A673 (cell line): ENCODE data around the gene DND1. TPM values are rescaled to one million over a fixed set of nuclear protein-coding genes. Genes with fewer than 3 reads are reported as not detected.
A peak's percentile ranks its signal among the peaks of the same experiment; 100 is the strongest.

Experiments used
- BruUV-seq: library from RNA; stranded (reverse); fragments of 400-500 nt; replicated peaks from 2 replicates; lab custom pipeline; 2021; lab: Mats Ljungman, UMichigan
- CTCF ChIA-PET: fragments of 300-600 bp; sonication (Branson Sonifier 250); formaldehyde crosslinking; loops from one replicate; lab custom pipeline; 2022; ENCODE audit warnings: antibody characterized with exemption; lab: Charles Lee
- POLR2A ChIA-PET: fragments of 300-600 bp; sonication (Branson Sonifier 250); formaldehyde crosslinking; loops from one replicate; lab custom pipeline; 2022; ENCODE audit warnings: antibody characterized with exemption; ENCODE audit not compliant: low non-redundant PET; lab: Charles Lee
- DNase-seq: peaks from one replicate; pipeline ENCODE4 v3.0.0-alpha.2; 2015; ENCODE audit warnings: low spot score
- H3K27ac ChIP-seq: fragments of 200-600 bp; sonication (generic); 2 replicates; pipeline ENCODE4 v1.5.1; 2016; ENCODE audit warnings: mixed run types, low read depth, mild to moderate bottlenecking, mixed read lengths, antibody characterized with exemption, low read length; ENCODE audit not compliant: poor library complexity, severe bottlenecking
- H3K27me3 ChIP-seq: fragments of 200-600 bp; sonication (generic); replicated peaks from 2 replicates; pipeline ENCODE4 v1.6.1; 2017; ENCODE audit warnings: mixed run types, low read depth, mild to moderate bottlenecking, mixed read lengths, antibody characterized with exemption, low read length; ENCODE audit not compliant: insufficient read depth, poor library complexity
- H3K36me3 ChIP-seq: fragments of 200-600 bp; sonication (generic); 2 replicates; pipeline ENCODE4 v1.6.1; 2016; ENCODE audit warnings: mixed run types, mild to moderate bottlenecking, mixed read lengths, antibody characterized with exemption, low read length; ENCODE audit not compliant: insufficient read depth, poor library complexity, severe bottlenecking
- H3K4me1 ChIP-seq: fragments of 200-600 bp; sonication (generic); 2 replicates; pipeline ENCODE4 v1.6.1; 2017; ENCODE audit warnings: mixed run types, mild to moderate bottlenecking, mixed read lengths, antibody characterized with exemption, low read length; ENCODE audit not compliant: insufficient read depth, poor library complexity, severe bottlenecking
- H3K4me3 ChIP-seq: fragments of 200-600 bp; sonication (generic); 2 replicates; pipeline ENCODE4 v1.5.1; 2016; ENCODE audit warnings: low read depth, mixed run types, mild to moderate bottlenecking, mixed read lengths, low read length; ENCODE audit not compliant: poor library complexity, severe bottlenecking
- H3K9me3 ChIP-seq: fragments of 200-600 bp; sonication (generic); 2 replicates; pipeline ENCODE4 v1.6.1; 2016; ENCODE audit warnings: mixed run types, low read depth, mild to moderate bottlenecking, mixed read lengths, antibody characterized with exemption, low read length; ENCODE audit not compliant: poor library complexity, severe bottlenecking
- EZH2 ChIP-seq: fragments of 200-600 bp; sonication (generic); IDR thresholded peaks from 2 replicates; pipeline ENCODE4 v1.6.1; 2017; ENCODE audit warnings: borderline replicate concordance, low read depth, mild to moderate bottlenecking, mixed read lengths, antibody characterized with exemption, low read length; ENCODE audit not compliant: poor library complexity, severe bottlenecking
- intact Hi-C: fragments of 100-400 bp; cut with micrococcal nuclease; formaldehyde crosslinking; loops from one replicate; pipeline ENCODE4 v1.10.0; 2022; ENCODE audit not compliant: unreplicated experiment
- total RNA-seq: library from RNA; stranded (reverse); gene quantifications from 2 replicates; pipeline ENCODE4 v1.2.3, GENCODE V29; 2021
- TF ChIP-seq, protein P1 (sequence below): fragments of 300-800, 200-600 bp; sonication (generic); conservative IDR thresholded peaks from 2 replicates; pipeline ENCODE4 v1.5.1; 2017; ENCODE audit warnings: low read depth, mild to moderate bottlenecking, antibody characterized with exemption, low read length, moderate library complexity, mixed read lengths

DND1 gene
- total RNA-seq, 1 experiment from 2014 or later: 2.3 TPM

DNA sequence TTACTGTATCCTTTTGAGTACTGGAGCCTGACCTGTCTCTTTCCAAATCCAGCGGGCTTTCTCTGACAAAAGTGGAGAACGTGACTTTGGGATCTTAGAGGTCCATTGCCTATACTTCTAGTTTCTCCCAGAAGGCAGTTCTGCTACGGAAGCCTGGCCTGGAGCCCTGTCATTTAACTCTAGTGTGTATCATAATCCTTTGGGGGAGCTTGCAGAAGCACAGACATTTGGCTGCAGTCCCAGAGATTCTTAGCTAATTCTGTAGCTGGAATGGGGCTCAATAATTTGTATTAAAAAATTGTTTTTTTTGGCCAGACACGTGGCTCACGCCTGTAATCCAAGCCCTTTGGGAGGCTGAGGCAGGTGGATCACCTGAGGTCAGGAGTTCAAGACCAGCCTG, 20.9 kb upstream of the DND1 start:
- Histone ChIP-seq H3K4me1 (peaks cover 9% of the 10 kb centered on the region), H3K27ac (no peak overlapping the region), H3K9me3 (no peaks in the 10 kb centered on the region), H3K27me3 (no peaks in the 10 kb centered on the region), H3K4me3 (no peak overlapping the region), H3K36me3 (peaks cover 61% of the 10 kb centered on the region)
- POLR2A ChIA-PET: interaction anchor here (0.5 kb wide), 1 partner anchor 19 kb away, joined by 4 read pairs; no protein-coding TSS in a partner anchor
- CTCF ChIA-PET: no interaction called here
- no TSS peak for BruUV-seq
- intact Hi-C loops: no loop called here
- TF ChIP-seq, protein P1, sequence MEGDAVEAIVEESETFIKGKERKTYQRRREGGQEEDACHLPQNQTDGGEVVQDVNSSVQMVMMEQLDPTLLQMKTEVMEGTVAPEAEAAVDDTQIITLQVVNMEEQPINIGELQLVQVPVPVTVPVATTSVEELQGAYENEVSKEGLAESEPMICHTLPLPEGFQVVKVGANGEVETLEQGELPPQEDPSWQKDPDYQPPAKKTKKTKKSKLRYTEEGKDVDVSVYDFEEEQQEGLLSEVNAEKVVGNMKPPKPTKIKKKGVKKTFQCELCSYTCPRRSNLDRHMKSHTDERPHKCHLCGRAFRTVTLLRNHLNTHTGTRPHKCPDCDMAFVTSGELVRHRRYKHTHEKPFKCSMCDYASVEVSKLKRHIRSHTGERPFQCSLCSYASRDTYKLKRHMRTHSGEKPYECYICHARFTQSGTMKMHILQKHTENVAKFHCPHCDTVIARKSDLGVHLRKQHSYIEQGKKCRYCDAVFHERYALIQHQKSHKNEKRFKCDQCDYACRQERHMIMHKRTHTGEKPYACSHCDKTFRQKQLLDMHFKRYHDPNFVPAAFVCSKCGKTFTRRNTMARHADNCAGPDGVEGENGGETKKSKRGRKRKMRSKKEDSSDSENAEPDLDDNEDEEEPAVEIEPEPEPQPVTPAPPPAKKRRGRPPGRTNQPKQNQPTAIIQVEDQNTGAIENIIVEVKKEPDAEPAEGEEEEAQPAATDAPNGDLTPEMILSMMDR: no peak
- TF ChIP-seq EZH2: no peak
- peak; percentile 26 for DNase-seq

DNA sequence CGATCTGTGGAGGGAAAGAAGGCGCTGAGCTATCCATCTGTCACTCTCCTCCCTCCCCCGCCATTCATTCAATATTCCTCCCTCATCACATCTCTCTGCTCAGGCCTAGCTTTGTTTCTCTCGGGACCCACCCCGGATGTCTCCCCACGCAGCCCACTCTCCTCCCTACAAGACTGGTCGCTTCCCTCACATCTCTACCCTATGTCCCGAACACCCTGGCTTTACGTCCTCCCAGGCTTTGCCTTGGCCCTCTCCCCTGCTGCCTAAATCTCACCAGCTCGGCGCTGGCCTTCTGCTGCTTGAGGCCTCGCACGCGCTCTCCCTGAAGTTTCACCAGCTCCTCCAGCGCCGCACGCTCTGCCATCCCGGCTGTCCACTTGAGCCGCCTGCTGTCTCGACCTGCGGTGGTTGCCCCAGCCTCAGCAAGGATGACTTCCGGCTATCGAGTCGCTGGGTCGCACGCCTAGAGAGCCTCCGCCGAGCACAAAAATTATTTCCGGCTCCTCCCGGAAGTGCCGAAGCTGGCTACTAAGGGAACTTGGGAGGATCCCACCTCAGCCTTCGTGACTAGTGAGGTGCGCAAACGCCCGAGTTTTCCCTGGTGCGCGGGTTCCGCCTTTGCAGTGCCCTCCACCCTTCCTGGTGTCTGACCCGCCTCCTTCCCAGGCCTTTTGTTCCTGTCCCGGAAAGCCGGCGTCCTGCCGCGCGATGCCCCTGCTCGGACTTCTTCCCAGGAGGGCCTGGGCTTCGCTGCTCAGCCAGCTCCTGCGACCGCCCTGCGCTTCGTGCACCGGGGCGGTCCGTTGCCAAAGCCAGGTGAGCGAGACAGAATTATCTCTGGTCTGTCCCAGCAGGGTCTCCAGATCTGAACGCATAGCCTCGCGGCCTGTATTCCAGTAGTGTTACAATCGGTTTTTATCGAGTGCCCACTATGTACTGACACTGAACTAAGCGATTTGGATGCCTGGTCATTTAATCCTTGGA, 17.9 kb upstream of the DND1 start, which contains the start of the genes HARS1 and HARS2:
Gene HARS1 (minus strand): TSS at position 430 of the 984 bp plus-strand sequence. CDS start 66 bp downstream, at position 364.
Gene HARS2 (plus strand): TSS at position 515 of the 984 bp plus-strand sequence. CDS start 194 bp downstream, at position 709.
- Histone ChIP-seq H3K36me3 (peaks cover 47% of the 10 kb centered on the region), H3K9me3 (no peaks in the 10 kb centered on the region), H3K4me3 (peak within 1 kb of the TSS; percentile 84), H3K27me3 (no peaks in the 10 kb centered on the region), H3K4me1 (peaks cover 9% of the 10 kb centered on the region), H3K27ac (peak within 1 kb of the TSS; percentile 83)
- intact Hi-C loops: loop anchor here (1.0 kb wide), 1 partner anchor 27 kb away; the partner anchor contains the start of gene WDR55
- DNase-seq: peak; percentile 95
- BruUV-seq: no TSS peak
- TF ChIP-seq, protein P1: no peak
- no peak for TF ChIP-seq EZH2
- POLR2A ChIA-PET: interaction anchor here (0.6 to 1.1 kb wide), 3 partner anchors 9 to 130 kb away, joined by 3 to 6 read pairs (median 3); partner anchors contain the start of gene ZMAT2
- CTCF ChIA-PET: interaction anchor here (0.9 kb wide), 1 partner anchor 16 kb away, joined by 4 read pairs; no protein-coding TSS in a partner anchor

DNA sequence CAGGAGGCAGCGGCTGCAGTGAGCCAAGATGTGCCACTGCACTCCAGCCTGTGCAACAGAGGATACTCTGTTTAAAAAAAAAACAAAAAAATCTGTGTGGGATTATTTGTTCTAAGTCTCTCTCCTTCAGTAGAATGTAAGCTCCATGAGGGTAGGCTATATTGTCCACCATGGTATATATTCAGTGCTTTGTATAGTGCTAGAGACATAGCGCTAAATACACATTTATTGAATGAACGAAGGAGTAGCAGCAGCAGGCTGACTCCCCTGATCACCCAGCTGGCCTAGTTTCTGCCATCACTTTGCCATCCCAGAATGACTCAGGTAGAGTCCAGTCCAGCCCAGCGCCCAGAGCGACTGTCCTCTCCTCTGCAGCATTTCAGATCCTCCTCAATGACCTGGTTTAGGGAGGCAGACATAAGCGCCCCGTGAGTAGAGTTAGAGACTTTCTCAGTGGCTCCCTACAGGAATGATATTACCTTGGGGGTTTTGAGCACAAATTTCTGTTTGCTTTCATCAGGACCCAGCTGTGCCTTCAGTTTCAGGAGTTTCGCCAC, 17.1 kb upstream of the DND1 start:
- Histone ChIP-seq H3K36me3 (peaks cover 39% of the 10 kb centered on the region), H3K9me3 (no peaks in the 10 kb centered on the region), H3K4me1 (peaks cover 9% of the 10 kb centered on the region), H3K27me3 (no peaks in the 10 kb centered on the region), H3K4me3 (peak overlapping the region; percentile 84), H3K27ac (peak overlapping the region; percentile 83)
- DNase-seq: peak; percentile 10
- intact Hi-C loops: no loop called here
- BruUV-seq: no TSS peak
- POLR2A ChIA-PET: interaction anchor here (0.6 to 1.1 kb wide), 3 partner anchors 10 to 131 kb away, joined by 3 to 6 read pairs (median 3); partner anchors contain the start of gene ZMAT2
- TF ChIP-seq EZH2: no peak
- TF ChIP-seq, protein P1: no peak
- CTCF ChIA-PET: no interaction called here
